GM12878 (cell line): Measurements from ENCODE around the gene SPPL2B. TPM values are rescaled to one million over a fixed set of nuclear protein-coding genes. Genes with fewer than 3 reads are reported as not detected.
"Not testable (repeated sequence)": the region's sequence is repeated elsewhere in the genome, so short reads cannot be mapped to it uniquely, and the experiment has no call there.

Experiments used
- ATAC-seq: fragments of 200-7000 bp; cut with Tn5 transposase; 3 replicates; pipeline ENCODE4 v1.9.1; 2020; ENCODE audit warnings: mild to moderate bottlenecking, moderate library complexity
- BruUV-seq: library from RNA; stranded (reverse); fragments of 400-500 nt; replicated peaks from 2 replicates; lab custom pipeline; 2021; lab: Mats Ljungman, UMichigan
- CTCF ChIA-PET: fragments of 300-600 bp; sonication (Branson Sonifier 250); formaldehyde crosslinking; extraction: SDS; loops from one replicate; lab custom pipeline; 2021; ENCODE audit warnings: inconsistent platforms; lab: Yijun Ruan, JAX
- POLR2A ChIA-PET: fragments of 350-600 bp; formaldehyde crosslinking; extraction: SDS; loops from one replicate; lab custom pipeline; 2021; ENCODE audit warnings: inconsistent platforms; lab: Charles Lee
- RAD21 ChIA-PET: fragments of 300-600 bp; sonication (Branson Sonifier 250); formaldehyde crosslinking; loops from one replicate; lab custom pipeline; 2023; ENCODE audit warnings: antibody characterized with exemption; ENCODE audit not compliant: unreplicated experiment; lab: Charles Lee
- SMC1A ChIA-PET: fragments of 300-600 bp; sonication (Branson Sonifier 250); formaldehyde crosslinking; loops from one replicate; lab custom pipeline; 2023; ENCODE audit not compliant: unreplicated experiment, uncharacterized antibody; lab: Charles Lee
- DNase-seq: peaks from one replicate; pipeline ENCODE4 v3.0.0-alpha.2; 2011; ENCODE audit warnings: low read depth, low spot score
- FAIRE-seq: peaks from 3 replicates; lab custom pipeline; 2011; peaks lifted over from hg19 to GRCh38; lab: Jason Lieb, UNC
- H2AFZ ChIP-seq: 2 replicates; pipeline ENCODE4 v1.6.0; 2011; ENCODE audit warnings: low read depth, low read length, control low read depth; ENCODE audit not compliant: control insufficient read depth
- H3K27ac ChIP-seq: 2 replicates; pipeline ENCODE4 v1.5.1; 2011; ENCODE audit warnings: control low read depth; ENCODE audit not compliant: control insufficient read depth, insufficient read depth
- H3K27me3 ChIP-seq, 2 experiments: replicated peaks in 1 of 2; 2 replicates each; pipeline versions ENCODE4 v1.6.0 to v1.6.1; 2011; ENCODE audit warnings: low read length in 1 of 2; ENCODE audit not compliant: control insufficient read depth in 2 of 2, insufficient read depth in 2 of 2
- H3K36me3 ChIP-seq, 2 experiments: 2 replicates each; pipeline ENCODE4 v1.5.1; 2011; ENCODE audit warnings: low read length in 1 of 2; ENCODE audit not compliant: control insufficient read depth in 2 of 2, insufficient read depth in 2 of 2
- H3K4me1 ChIP-seq: 2 replicates; pipeline ENCODE4 v1.6.1; 2011; ENCODE audit warnings: mild to moderate bottlenecking, low read length, moderate library complexity, mixed read lengths; ENCODE audit not compliant: control insufficient read depth, insufficient read depth
- H3K4me2 ChIP-seq: 2 replicates; pipeline ENCODE4 v1.6.0; 2011; ENCODE audit warnings: control low read depth; ENCODE audit not compliant: control insufficient read depth, insufficient read depth
- H3K4me3 ChIP-seq: fragments of 200-600 bp; sonication (generic); 2 replicates; pipeline ENCODE4 v1.5.1; 2016
- H3K79me2 ChIP-seq: 2 replicates; pipeline ENCODE4 v1.6.0; 2011; ENCODE audit warnings: low read length; ENCODE audit not compliant: control insufficient read depth, insufficient read depth
- H3K9ac ChIP-seq: 2 replicates; pipeline ENCODE4 v1.8.0; 2011; ENCODE audit warnings: low read length, control low read depth, mixed read lengths; ENCODE audit not compliant: control insufficient read depth, insufficient read depth
- H3K9me3 ChIP-seq: replicated peaks from 3 replicates; pipeline ENCODE4 v1.5.1; 2011; ENCODE audit warnings: mild to moderate bottlenecking, low read length; ENCODE audit not compliant: control insufficient read depth, insufficient read depth
- H4K20me1 ChIP-seq: 2 replicates; pipeline ENCODE4 v1.6.0; 2011; ENCODE audit not compliant: control insufficient read depth, insufficient read depth
- BHLHE40 ChIP-seq, 2 experiments: fragments of 450-650 bp in 1 of 2; IDR thresholded peaks; 2 replicates each; pipeline ENCODE4 v1.6.1; 2011 to 2017; ENCODE audit warnings: low read depth in 2 of 2, borderline replicate concordance in 1 of 2, improper control_type of control experiment in 1 of 2, low read length in 1 of 2, mild to moderate bottlenecking in 1 of 2
- HCFC1 ChIP-seq: fragments of 150-350 bp; IDR thresholded peaks from 2 replicates; pipeline ENCODE4 v1.6.1; 2014; ENCODE audit warnings: low read length
- IKZF2 ChIP-seq, 2 experiments: fragments of 450-650 bp; IDR thresholded peaks; 2 replicates each; pipeline ENCODE4 v1.6.1; 2017; ENCODE audit warnings: mild to moderate bottlenecking in 2 of 2, moderate library complexity in 2 of 2
- IRF4 ChIP-seq: IDR thresholded peaks from 2 replicates; pipeline ENCODE4 v1.6.1; 2011; ENCODE audit warnings: low read depth, low read length
- KDM1A ChIP-seq: fragments of 200-600 bp; sonication (generic); IDR thresholded peaks from 2 replicates; pipeline ENCODE4 v1.6.1; 2016; ENCODE audit warnings: borderline replicate concordance
- NFYB ChIP-seq: IDR thresholded peaks from 2 replicates; pipeline ENCODE4 v1.6.1; 2011; ENCODE audit warnings: low read depth, mild to moderate bottlenecking, low read length, improper control_type of control experiment, moderate library complexity; ENCODE audit not compliant: insufficient read depth
- PAX5 ChIP-seq: IDR thresholded peaks from 2 replicates; pipeline ENCODE4 v1.6.1; 2011; ENCODE audit warnings: low read depth, low read length, borderline replicate concordance
- RUNX3 ChIP-seq: IDR thresholded peaks from 2 replicates; pipeline ENCODE4 v1.6.1; 2012; ENCODE audit warnings: low read length, inconsistent platforms
- SMARCA5 ChIP-seq: fragments of 450-650 bp; IDR thresholded peaks from 2 replicates; pipeline ENCODE4 v1.6.1; 2017; ENCODE audit warnings: mild to moderate bottlenecking
- SREBF2 ChIP-seq: IDR thresholded peaks from 2 replicates; pipeline ENCODE4 v1.6.1; 2012; ENCODE audit warnings: mild to moderate bottlenecking, low read length
- TBL1XR1 ChIP-seq: IDR thresholded peaks from 2 replicates; pipeline ENCODE4 v1.6.1; 2012; ENCODE audit warnings: low read depth, low read length, improper control_type of control experiment
- WGBS: methylation state at CpG from one replicate; pipeline ENCODE4 v1.1.6; 2016; ENCODE audit warnings: low lambda C conversion rate; ENCODE audit not compliant: insufficient replicate concordance, insufficient coverage; ENCODE audit errors: missing lambda C conversion rate; 5-methylcytosine and 5-hydroxymethylcytosine counted together
- in situ Hi-C: fragments of 300-500 bp; cut with MboI; formaldehyde crosslinking; loops from 9 replicates; pipeline ENCODE4 v1.14.3; 2018; ENCODE audit warnings: mixed read lengths
- intact Hi-C: fragments of 100-400 bp; cut with micrococcal nuclease; formaldehyde crosslinking; loops from one replicate; pipeline ENCODE4 v1.14.2; 2022; ENCODE audit not compliant: unreplicated experiment
- polyA plus RNA-seq, 11 experiments: library from polyadenylated mRNA; depleted of rRNA in 4 of 11; unstranded in 6 of 11; stranded (reverse) in 5 of 11; fragments of >200 nt; fragmentation: Nextera tagmentation in 4 of 11; fragmentation: Illumina TruSeq in 1 of 11; extraction: Ambion mirVana in 4 of 11; extraction: Trizol in 1 of 11; gene quantifications; 1 replicate in 1 of 11; 2 replicates in 10 of 11; pipeline versions ENCODE4 v1.2.1 to v1.2.3, GENCODE V29; 2011 to 2016; ENCODE audit warnings: inconsistent platforms in 2 of 11, missing spikeins in 2 of 11, low read depth in 1 of 11
- total RNA-seq, 4 experiments: library from RNA; depleted of rRNA in 3 of 4; stranded (reverse); fragments of >200 nt in 3 of 4; fragmentation: Illumina TruSeq in 1 of 4; extraction: Trizol in 1 of 4; gene quantifications; 2 replicates each; pipeline versions ENCODE4 v1.2.1 to v1.2.3, GENCODE V29; 2013 to 2021
- TF ChIP-seq, protein P1 (sequence below): fragments of 450-650 bp; IDR thresholded peaks from 2 replicates; pipeline ENCODE4 v1.6.1; 2016; ENCODE audit warnings: mild to moderate bottlenecking
- TF ChIP-seq, protein P2 (sequence below): fragments of 450-650 bp; IDR thresholded peaks from 2 replicates; pipeline ENCODE4 v1.6.1; 2016; ENCODE audit warnings: mild to moderate bottlenecking

Gene SPPL2B
- total and polyA plus RNA-seq, 10 of the 15 experiments (the other 5 are each of a cell fraction or from before 2014, with no cell fraction given), result 0.29 to 56.5 (median 18.3) TPM

DNA sequence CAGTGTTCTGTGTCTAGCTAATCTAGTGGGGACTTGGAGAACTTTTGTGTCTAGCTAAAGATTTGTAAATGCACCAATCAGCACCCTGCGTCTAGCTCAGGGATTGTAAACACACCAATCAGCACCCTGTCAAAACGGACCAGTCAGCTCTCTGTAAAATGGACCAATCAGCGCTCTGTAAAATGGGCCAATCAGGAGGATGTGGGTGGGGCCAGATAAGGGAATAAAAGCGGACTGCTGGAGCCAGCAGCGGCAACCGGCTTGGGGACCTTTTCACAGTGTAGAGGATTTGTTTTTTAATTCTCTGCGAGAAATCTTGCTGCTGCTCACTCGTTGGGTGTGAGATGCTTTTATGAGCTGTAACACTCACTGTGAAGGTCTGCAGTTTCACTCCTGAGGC is 64.4 kb downstream of the SPPL2B start:
- H3K9me3 ChIP-seq, H3K4me2 ChIP-seq, BruUV-seq, ATAC-seq, H3K27ac ChIP-seq, H3K4me1 ChIP-seq, H3K36me3 ChIP-seq, H2AFZ ChIP-seq, H3K4me3 ChIP-seq, H3K9ac ChIP-seq, H3K27me3 ChIP-seq, DNase-seq, H3K79me2 ChIP-seq, H4K20me1 ChIP-seq, FAIRE-seq: not testable (repeated sequence)
- intact Hi-C loops, result loop anchor here (5.0 to 10.0 kb wide), 5 partner anchors 66 to 236 kb away; partner anchors contain the start of genes LSM7, PLEKHJ1, SF3A2 and SPPL2B
- ChIA-PET RAD21 (interaction anchor here (1.0 to 5.3 kb wide), 16 partner anchors 11 to 374 kb away, joined by 3 to 31 read pairs (median 5); partner anchors contain the start of gene LMNB2), POLR2A (interaction anchor here (0.6 to 2.6 kb wide), 5 partner anchors 65 to 247 kb away, joined by 3 to 7 read pairs (median 6); partner anchors contain the start of gene LSM7), CTCF (interaction anchor here (0.8 to 5.6 kb wide), 28 partner anchors 10 to 255 kb away, joined by 3 to 66 read pairs (median 5); partner anchors contain the start of genes LSM7 and TIMM13), SMC1A (interaction anchor here (0.6 to 3.6 kb wide), 21 partner anchors 9 to 300 kb away, joined by 3 to 28 read pairs (median 4); partner anchors contain the start of genes GADD45B, LSM7 and SPPL2B)
- peak; percentile 86 for TF ChIP-seq NFYB
- 50% methylated on average over 8 of the region's 8 CpGs for WGBS
- in situ Hi-C loops, result loop anchor here (5.0 kb wide), 1 partner anchor 219 kb away; no protein-coding TSS in a partner anchor

DNA sequence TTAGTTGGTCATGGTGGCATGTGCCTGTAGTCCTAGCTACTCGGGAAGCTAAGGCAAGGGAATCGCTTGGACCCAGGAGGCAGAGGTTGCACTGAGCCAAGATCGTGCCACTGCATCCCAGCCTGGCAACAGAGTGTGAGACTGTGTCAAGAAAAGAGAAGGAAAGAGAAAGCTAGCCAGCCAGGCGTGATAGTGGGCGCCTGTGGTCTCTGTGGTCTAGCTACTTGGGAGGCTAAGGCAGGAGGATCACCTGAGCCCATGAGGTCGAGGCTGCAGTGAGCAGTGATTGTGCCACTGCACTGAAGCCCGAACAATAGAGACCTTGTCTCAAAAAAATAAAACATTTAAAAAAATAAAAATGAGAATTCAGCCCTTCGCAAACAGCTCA is 65.6 kb downstream of the SPPL2B start:
- intact Hi-C loops, result loop anchor here (5.0 to 10.0 kb wide), 5 partner anchors 67 to 237 kb away; partner anchors contain the start of genes LSM7, PLEKHJ1, SF3A2 and SPPL2B
- DNase-seq (peak; percentile 38), FAIRE-seq (peak; percentile 62), ATAC-seq (peak; percentile 78)
- Histone ChIP-seq H2AFZ (peak overlapping the region; percentile 14; the same call in 1 of the 2 replicates), H3K4me3 (peak overlapping the region; percentile 49; the same call in 1 of the 2 replicates), H3K36me3 (no peaks in the 10 kb centered on the region), H3K9ac (0 out of 2 replicates have a peak overlapping the region, but pooled peaks have one; percentile 1), H3K4me2 (peak overlapping the region; percentile 17), H3K4me1 (peaks cover 9% of the 10 kb centered on the region), H3K79me2 (no peaks in the 10 kb centered on the region), H3K9me3 (no peaks in the 10 kb centered on the region; the same call in 2 of the 3 replicates), H3K27me3 (no peaks in the 10 kb centered on the region), H3K27ac (peak overlapping the region; percentile 62), H4K20me1 (no peaks in the 10 kb centered on the region)
- BruUV-seq, result no TSS peak
- in situ Hi-C loops, result loop anchor here (5.0 kb wide), 1 partner anchor 218 kb away; no protein-coding TSS in a partner anchor
- RAD21 ChIA-PET, result interaction anchor here (0.7 to 5.3 kb wide), 16 partner anchors 34 to 242 kb away, joined by 3 to 31 read pairs (median 4); partner anchors contain the start of genes GADD45B and TIMM13
- TF ChIP-seq SMARCA5, result peak; percentile 51; the same call in 1 of the 2 replicates
- TF ChIP-seq KDM1A, result no peak
- peak in 1 of 2 experiments; percentile 70; a peak in 1 of 4 replicates for TF ChIP-seq BHLHE40 (IDR thresholded peaks at IDR 0.05; ENCODE audit: borderline replicate concordance in 1 of 2, low read depth in 2 of 2, low read length in 1 of 2)
- no peak for TF ChIP-seq HCFC1
- peak; percentile 86 for TF ChIP-seq RUNX3
- TF ChIP-seq IKZF2 (IDR thresholded peaks at IDR 0.05), result peak; percentile 40 to 68; a peak in 3 of 4 replicates
- TF ChIP-seq, protein P1, sequence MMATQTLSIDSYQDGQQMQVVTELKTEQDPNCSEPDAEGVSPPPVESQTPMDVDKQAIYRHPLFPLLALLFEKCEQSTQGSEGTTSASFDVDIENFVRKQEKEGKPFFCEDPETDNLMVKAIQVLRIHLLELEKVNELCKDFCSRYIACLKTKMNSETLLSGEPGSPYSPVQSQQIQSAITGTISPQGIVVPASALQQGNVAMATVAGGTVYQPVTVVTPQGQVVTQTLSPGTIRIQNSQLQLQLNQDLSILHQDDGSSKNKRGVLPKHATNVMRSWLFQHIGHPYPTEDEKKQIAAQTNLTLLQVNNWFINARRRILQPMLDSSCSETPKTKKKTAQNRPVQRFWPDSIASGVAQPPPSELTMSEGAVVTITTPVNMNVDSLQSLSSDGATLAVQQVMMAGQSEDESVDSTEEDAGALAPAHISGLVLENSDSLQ, result no peak
- TF ChIP-seq IRF4, result no peak
- peak; percentile 16; the same call in 1 of the 2 replicates for TF ChIP-seq TBL1XR1
- TF ChIP-seq SREBF2, result no peak
- peak; percentile 68; the same call in 1 of the 2 replicates for TF ChIP-seq PAX5
- TF ChIP-seq, protein P2, sequence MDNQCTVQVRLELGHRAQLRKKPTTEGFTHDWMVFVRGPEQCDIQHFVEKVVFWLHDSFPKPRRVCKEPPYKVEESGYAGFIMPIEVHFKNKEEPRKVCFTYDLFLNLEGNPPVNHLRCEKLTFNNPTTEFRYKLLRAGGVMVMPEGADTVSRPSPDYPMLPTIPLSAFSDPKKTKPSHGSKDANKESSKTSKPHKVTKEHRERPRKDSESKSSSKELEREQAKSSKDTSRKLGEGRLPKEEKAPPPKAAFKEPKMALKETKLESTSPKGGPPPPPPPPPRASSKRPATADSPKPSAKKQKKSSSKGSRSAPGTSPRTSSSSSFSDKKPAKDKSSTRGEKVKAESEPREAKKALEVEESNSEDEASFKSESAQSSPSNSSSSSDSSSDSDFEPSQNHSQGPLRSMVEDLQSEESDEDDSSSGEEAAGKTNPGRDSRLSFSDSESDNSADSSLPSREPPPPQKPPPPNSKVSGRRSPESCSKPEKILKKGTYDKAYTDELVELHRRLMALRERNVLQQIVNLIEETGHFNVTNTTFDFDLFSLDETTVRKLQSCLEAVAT, result peak; percentile 14; the same call in 1 of the 2 replicates
- SMC1A ChIA-PET, result interaction anchor here (0.6 to 3.6 kb wide), 19 partner anchors 10 to 242 kb away, joined by 3 to 28 read pairs (median 3); no protein-coding TSS in a partner anchor
- CTCF ChIA-PET, result interaction anchor here (0.8 to 5.6 kb wide), 14 partner anchors 9 to 301 kb away, joined by 3 to 66 read pairs (median 8); no protein-coding TSS in a partner anchor
- POLR2A ChIA-PET, result interaction anchor here (0.6 to 2.6 kb wide), 14 partner anchors 9 to 351 kb away, joined by 3 to 8 read pairs (median 3); partner anchors contain the start of gene LSM7
- 13% methylated on average over 8 of the region's 8 CpGs for WGBS
